ENCODE measurements around the gene DNAJA4. TPM values are rescaled to one million over a fixed set of nuclear protein-coding genes. Genes with fewer than 3 reads are reported as not detected.
"Not testable (repeated sequence)": the region's sequence is repeated elsewhere in the genome, so short reads cannot be mapped to it uniquely, and the experiment has no call there.

The DNAJA4 gene
- total RNA-seq, 4 donors from 2014 or later: 14.2 to 16.9 (median 16.4) TPM

DNA sequence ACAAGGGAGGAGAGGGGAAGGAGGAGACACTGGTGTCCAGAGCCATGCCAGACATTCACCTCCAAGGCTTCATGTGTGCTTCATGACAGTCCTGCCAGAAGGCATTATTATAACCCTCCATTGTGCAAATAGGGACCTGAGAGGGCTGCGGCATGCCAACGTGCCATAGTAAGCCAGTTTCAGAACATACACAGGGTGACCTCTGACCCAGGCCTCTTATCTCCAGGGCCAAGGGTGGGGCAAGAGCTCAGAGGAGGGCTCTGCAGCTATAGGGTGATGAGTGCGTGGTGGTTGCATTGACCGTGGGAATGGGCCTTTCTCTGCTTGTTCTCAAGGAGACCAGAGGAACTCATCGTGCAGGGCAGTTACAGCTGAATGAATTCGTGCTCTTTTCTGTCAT is 20.3 kb upstream of the DNAJA4 start:
- no peak for DNase-seq (ENCODE audit: low spot score in 2 of 2)
- 86 to 91% methylated on average over 6 of the region's 6 CpGs for WGBS, 2 donors
- peaks cover 0 to 6% (median 0%) of the 10 kb centered on the region in 4 donors for H3K4me1 ChIP-seq

DNA sequence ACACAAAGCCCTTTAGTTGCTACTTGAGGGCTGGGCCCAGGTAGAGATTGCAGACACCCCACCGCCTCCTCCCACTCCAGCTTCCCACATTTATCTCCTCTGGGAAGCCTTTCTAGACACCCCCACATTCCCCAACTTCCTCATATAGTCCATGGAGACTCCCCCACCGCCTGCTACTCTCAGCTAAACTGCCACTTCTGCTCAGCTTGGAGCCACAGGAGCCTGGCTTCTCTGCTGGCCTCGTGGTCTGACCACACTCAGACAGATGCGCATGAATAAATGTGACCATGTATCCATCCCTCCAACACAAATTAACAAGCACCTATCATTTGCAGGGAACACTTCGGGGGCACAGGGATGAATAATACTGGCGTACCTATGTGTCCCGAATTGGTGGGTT is 19.5 kb upstream of the DNAJA4 start:
- H3K9me3 ChIP-seq: no peaks in the 10 kb centered on the region
- DNase-seq (ENCODE audit: low spot score in 2 of 2): no peak
- no peak overlapping the region for H3K27ac ChIP-seq
- no peaks in the 10 kb centered on the region for H3K36me3 ChIP-seq
- peaks cover 0 to 6% (median 0%) of the 10 kb centered on the region in 4 donors for H3K4me1 ChIP-seq
- TF ChIP-seq POLR2A (IDR thresholded peaks at IDR 0.05) (no peak), EP300 (IDR thresholded peaks at IDR 0.05) (no peak)
- TF ChIP-seq, protein P1, sequence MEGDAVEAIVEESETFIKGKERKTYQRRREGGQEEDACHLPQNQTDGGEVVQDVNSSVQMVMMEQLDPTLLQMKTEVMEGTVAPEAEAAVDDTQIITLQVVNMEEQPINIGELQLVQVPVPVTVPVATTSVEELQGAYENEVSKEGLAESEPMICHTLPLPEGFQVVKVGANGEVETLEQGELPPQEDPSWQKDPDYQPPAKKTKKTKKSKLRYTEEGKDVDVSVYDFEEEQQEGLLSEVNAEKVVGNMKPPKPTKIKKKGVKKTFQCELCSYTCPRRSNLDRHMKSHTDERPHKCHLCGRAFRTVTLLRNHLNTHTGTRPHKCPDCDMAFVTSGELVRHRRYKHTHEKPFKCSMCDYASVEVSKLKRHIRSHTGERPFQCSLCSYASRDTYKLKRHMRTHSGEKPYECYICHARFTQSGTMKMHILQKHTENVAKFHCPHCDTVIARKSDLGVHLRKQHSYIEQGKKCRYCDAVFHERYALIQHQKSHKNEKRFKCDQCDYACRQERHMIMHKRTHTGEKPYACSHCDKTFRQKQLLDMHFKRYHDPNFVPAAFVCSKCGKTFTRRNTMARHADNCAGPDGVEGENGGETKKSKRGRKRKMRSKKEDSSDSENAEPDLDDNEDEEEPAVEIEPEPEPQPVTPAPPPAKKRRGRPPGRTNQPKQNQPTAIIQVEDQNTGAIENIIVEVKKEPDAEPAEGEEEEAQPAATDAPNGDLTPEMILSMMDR (IDR thresholded peaks at IDR 0.05): no peak
- H3K4me3 ChIP-seq: no peak overlapping the region
- WGBS, 2 donors: 59 to 86% methylated on average over 7 of the region's 7 CpGs
- no peaks in the 10 kb centered on the region for H3K27me3 ChIP-seq

More for the DNA sequence above, 20.3 kb upstream of the DNAJA4 start:
- TF ChIP-seq POLR2A (IDR thresholded peaks at IDR 0.05): no peak
- TF ChIP-seq EP300 (IDR thresholded peaks at IDR 0.05): no peak
- TF ChIP-seq, protein P1 (IDR thresholded peaks at IDR 0.05): no peak
- Histone ChIP-seq H3K27ac (no peak overlapping the region), H3K4me3 (no peak overlapping the region), H3K36me3 (no peaks in the 10 kb centered on the region), H3K27me3 (no peaks in the 10 kb centered on the region), H3K9me3 (no peaks in the 10 kb centered on the region)

DNA sequence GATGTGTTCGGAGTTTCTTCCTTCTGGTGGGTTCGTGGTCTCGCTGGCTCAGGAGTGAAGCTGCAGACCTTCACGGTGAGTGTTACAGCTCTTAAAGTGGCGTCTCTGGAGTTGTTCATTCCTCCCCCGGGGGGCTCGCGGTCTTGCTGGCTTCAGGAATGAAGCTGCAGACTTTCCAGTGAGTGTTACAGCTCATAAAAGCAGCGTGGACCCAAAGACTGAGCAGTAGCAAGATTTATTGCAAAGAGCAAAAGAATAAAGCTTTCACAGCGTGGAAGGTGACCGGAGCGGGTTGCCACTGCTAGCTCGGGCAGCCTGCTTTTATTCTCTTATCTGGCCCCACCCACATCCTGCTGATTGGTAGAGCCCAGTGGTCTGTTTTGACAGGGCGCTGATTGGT is 19.0 kb upstream of the DNAJA4 start:
- not testable (repeated sequence) for H3K4me3 ChIP-seq; H3K9me3 ChIP-seq; DNase-seq (ENCODE audit: low spot score in 2 of 2); H3K27me3 ChIP-seq; H3K27ac ChIP-seq; H3K36me3 ChIP-seq; H3K4me1 ChIP-seq
- 64 to 66% methylated on average over 14 of the region's 14 CpGs for whole genome bisulfite sequencing, 2 donors

DNA sequence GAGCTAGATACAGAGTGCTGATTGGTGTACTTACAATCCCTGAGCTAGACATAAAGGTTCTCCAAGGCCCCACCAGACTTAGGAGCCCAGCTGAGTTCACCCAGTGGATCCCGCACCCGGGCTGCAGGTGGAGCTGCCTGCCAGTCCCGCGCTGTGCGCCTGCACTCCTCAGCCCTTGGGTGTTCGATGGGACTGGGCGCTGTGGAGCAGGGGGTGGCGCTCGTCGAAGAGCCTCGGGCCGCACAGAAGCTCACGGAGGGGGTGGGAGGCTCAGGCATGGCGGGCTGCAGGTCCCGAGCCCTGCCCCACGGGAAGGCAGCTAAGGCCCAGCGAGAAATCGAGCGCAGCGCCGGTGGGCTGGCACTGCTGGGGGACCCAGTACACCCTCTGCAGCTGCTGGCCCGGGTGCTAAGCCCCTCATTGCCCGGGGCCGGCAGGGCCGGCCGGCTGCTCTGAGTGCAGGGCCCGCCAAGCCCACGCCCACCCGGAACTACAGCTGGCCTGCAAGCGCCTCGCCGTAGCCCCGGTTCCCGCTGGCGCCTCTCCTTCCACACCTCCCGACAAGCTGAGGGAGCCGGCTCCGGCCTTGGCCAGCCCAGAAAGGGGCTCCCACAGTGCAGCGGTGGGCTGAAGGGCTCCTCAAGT is 18.3 kb upstream of the DNAJA4 start:
- not testable (repeated sequence) for H3K27me3 ChIP-seq; H3K27ac ChIP-seq; H3K9me3 ChIP-seq; H3K4me1 ChIP-seq; H3K36me3 ChIP-seq; H3K4me3 ChIP-seq; DNase-seq (ENCODE audit: low spot score in 2 of 2)
- WGBS, 2 donors: 96 to 97% methylated on average over 36 to 39 of the region's 39 CpGs

DNA sequence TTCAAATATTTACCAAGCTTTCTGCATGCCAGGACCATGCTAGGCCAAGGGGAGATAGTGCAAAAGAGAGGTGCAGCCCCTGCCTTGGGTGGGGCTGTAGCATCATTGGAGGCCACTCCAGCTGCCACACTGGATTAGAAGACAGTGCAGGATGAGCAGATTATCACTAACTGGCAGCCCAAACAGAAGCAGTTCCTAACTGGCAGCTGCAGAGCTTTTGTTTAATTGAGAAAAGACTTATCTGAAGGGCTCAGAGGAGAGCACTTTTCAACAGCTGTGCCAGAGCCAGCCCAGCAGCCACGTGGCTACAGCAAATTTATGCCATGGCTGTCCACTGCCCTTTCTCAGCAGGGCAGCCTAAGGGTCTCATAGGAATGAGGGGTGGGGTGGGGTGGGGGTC is 16.5 kb upstream of the DNAJA4 start:
- H3K27me3 ChIP-seq: no peaks in the 10 kb centered on the region
- no peaks in the 10 kb centered on the region for H3K36me3 ChIP-seq
- TF ChIP-seq POLR2A (IDR thresholded peaks at IDR 0.05) (no peak), EP300 (IDR thresholded peaks at IDR 0.05) (no peak)
- TF ChIP-seq, protein P1 (IDR thresholded peaks at IDR 0.05): no peak
- no peak for DNase-seq (ENCODE audit: low spot score in 2 of 2)
- no peak overlapping the region for H3K4me3 ChIP-seq
- 70 to 83% methylated on average over 1 of the region's 1 CpG for WGBS, 2 donors
- H3K4me1 ChIP-seq: no peaks in the 10 kb centered on the region
- H3K27ac ChIP-seq: no peak overlapping the region
- no peaks in the 10 kb centered on the region for H3K9me3 ChIP-seq

DNA sequence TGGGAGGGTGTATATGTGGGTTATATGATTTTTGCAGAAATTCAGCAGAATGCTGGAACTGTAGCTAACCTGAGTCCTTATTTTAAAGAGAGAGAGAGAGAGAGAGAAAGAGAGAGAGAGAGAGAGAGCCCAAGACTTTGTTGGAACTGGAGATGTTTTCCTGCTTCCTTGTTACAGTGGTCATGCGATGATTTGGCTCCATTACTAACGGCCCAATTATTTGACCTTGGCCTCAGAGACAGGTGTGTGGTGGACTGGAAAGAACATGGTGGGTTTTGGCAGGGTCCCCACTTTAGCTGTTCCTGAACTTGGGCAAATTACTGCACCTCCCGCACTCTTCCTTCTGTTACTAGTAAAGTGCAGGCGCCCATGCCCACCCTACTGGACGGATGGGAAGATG is 15.2 kb upstream of the DNAJA4 start:
- TF ChIP-seq, protein P1 (IDR thresholded peaks at IDR 0.05): no peak
- TF ChIP-seq POLR2A (IDR thresholded peaks at IDR 0.05) (no peak), EP300 (IDR thresholded peaks at IDR 0.05) (no peak)
- Histone ChIP-seq H3K36me3 (no peaks in the 10 kb centered on the region), H3K27ac (no peak overlapping the region), H3K4me1 (no peaks in the 10 kb centered on the region), H3K27me3 (no peaks in the 10 kb centered on the region), H3K4me3 (no peak overlapping the region), H3K9me3 (no peaks in the 10 kb centered on the region)
- DNase-seq (ENCODE audit: low spot score in 2 of 2): no peak
- WGBS, 2 donors: 82 to 83% methylated on average over 5 of the region's 5 CpGs
